Heart right ventricle (tissue), 16 donors: Measurements from ENCODE around the gene RASD2. TPM values are rescaled to one million over a fixed set of nuclear protein-coding genes. Genes with fewer than 3 reads are reported as not detected.
A peak's percentile ranks its signal among the peaks of the same experiment; 100 is the strongest.

Experiments used
- ATAC-seq, 8 donors: fragments of 200-7000 bp; cut with Tn5 transposase; one replicate each; pipeline ENCODE4 v1.9.1; 2020; ENCODE audit warnings: mild to moderate bottlenecking in 8 of 8, moderate library complexity in 8 of 8, moderate number of reproducible peaks in 1 of 8
- DNase-seq, 2 donors: peaks; one replicate each; pipeline ENCODE4 v3.0.0-alpha.2; 2020
- H3K27ac ChIP-seq, 10 donors: fragments of 200-600 bp; sonication (generic) in 2 of 10; one replicate each; pipeline versions ENCODE4 v1.5.0 to v1.8.0; 2020 to 2022; ENCODE audit warnings: mild to moderate bottlenecking in 3 of 10
- H3K27me3 ChIP-seq, 7 donors: fragments of 200-600 bp; one replicate each; pipeline ENCODE4 v1.8.0; 2021 to 2022; ENCODE audit warnings: mild to moderate bottlenecking in 2 of 7
- H3K36me3 ChIP-seq, 9 donors: fragments of 200-600 bp; sonication (generic) in 1 of 9; one replicate each; pipeline versions ENCODE4 v1.5.0 to v1.8.0; 2020 to 2022; ENCODE audit warnings: mild to moderate bottlenecking in 2 of 9
- H3K4me1 ChIP-seq, 9 donors: fragments of 200-600 bp; sonication (generic) in 1 of 9; one replicate each; pipeline versions ENCODE4 v1.5.0 to v1.8.0; 2020 to 2022; ENCODE audit warnings: mild to moderate bottlenecking in 4 of 9
- H3K4me3 ChIP-seq, 10 donors: fragments of 200-600 bp; sonication (generic) in 2 of 10; one replicate each; pipeline versions ENCODE4 v1.5.0 to v1.8.0; 2020 to 2022; ENCODE audit warnings: mild to moderate bottlenecking in 7 of 10, moderate library complexity in 2 of 10
- H3K9me3 ChIP-seq, 11 donors: fragments of 200-600 bp in 10 of 11; sonication (generic) in 2 of 11; one replicate each; pipeline versions ENCODE4 v1.5.0 to v1.8.0; 2013 to 2022; ENCODE audit warnings: mild to moderate bottlenecking in 2 of 11, control low read depth in 1 of 11, moderate library complexity in 1 of 11
- CTCF ChIP-seq, 9 donors: fragments of 200-600 bp; sonication (generic) in 2 of 9; IDR thresholded peaks; one replicate each; pipeline versions ENCODE4 v1.5.0 to v1.8.0; 2021 to 2022; ENCODE audit warnings: antibody characterized with exemption in 9 of 9, mild to moderate bottlenecking in 5 of 9, moderate library complexity in 1 of 9
- WGBS, 2 donors: extraction: QIAGEN DNeasy Blood & Tissue Kit; methylation state at CpG; one replicate each; pipeline ENCODE4 v1.1.7; 2013; ENCODE audit warnings: inconsistent platforms in 1 of 2; 5-methylcytosine and 5-hydroxymethylcytosine counted together
- intact Hi-C, 10 donors: fragments of 100-400 bp; cut with DNase I; formaldehyde crosslinking; loops; one replicate each; pipeline versions ENCODE4 v1.11.1 to v1.14.2; 2022
- polyA plus RNA-seq, 2 donors: library from polyadenylated mRNA; stranded (reverse); fragments of 200-250 nt; gene quantifications; one replicate each; pipeline ENCODE4 v1.2.3, GENCODE V29; 2013
- total RNA-seq, 10 donors: library from RNA; stranded (reverse); fragmentation: NEBNext Ultra II Directional in 3 of 10; extraction: Animal tissue kit (Norgen Biotek cat#: 25700) in 3 of 10; gene quantifications; one replicate each; pipeline versions ENCODE4 v1.2.1 to v1.2.4, GENCODE V29; 2021 to 2023
- donor health status: Arrhythmogenic right ventricular cardiomyopathy.
- donor health status: ischemic (EF 13 %, LVEDD 7.1; RV severe dilation, severe dysfunction).
- donor health status: healthy with polysubstance abuse.
- donor health status: DM: no; HTN: yes; CAD: no.
- donor health status: DM: no; HTN: no; CAD: no.
- donor health status: ischemic (EF 25% LVEDD 6.9; RV normal size, moderate dysfunction).
- donor health status: ischemic (EF 25% LVEDD 5.7; RV mildly dilated, moderate dysfunction).
- donor health status: healthy.
- donor health status: DM: yes; HTN: yes; CAD: no.
- donor health status: Ischemic cardiomyopathy.
- donor health status: ischemic (EF 35%, LVEDD 5.7; RV mildly dilated, moderate dysfunction).
- donor health status: nonischemic (EF 11% LVEDD 7.7; RV severe dilation, severe dysfunction).
- donor health status: DM: yes; HTN: yes; CAD: no.
- donor health status: PGD.
- donor health status: ischemic (EF 29% LVEDD 5.4; RV normal size, mild dysfunction).
- donor health status: nonischemic (EF 23%, LVEDD 6.1; RV moderate dilation, normal function).

RASD2 gene
- total and polyA plus RNA-seq, 12 donors: 1.4 to 9.9 (median 3.6) TPM

GRCh38 chr22:35600476-35600875 is 59.8 kb downstream of the RASD2 start:
- Histone ChIP-seq H3K4me3 (no peak overlapping the region), H3K36me3 (peaks cover 0 to 6% (median 0%) of the 10 kb centered on the region in 9 donors), H3K9me3 (no peaks in the 10 kb centered on the region), H3K27ac (peak overlapping the region in 4 of 10 donors; percentile 4 to 90 (median 57)), H3K4me1 (peaks cover 2 to 75% (median 28%) of the 10 kb centered on the region in 9 donors), H3K27me3 (no peaks in the 10 kb centered on the region)
- 75 to 76% methylated on average over 12 of the region's 12 CpGs for WGBS, 2 donors
- ATAC-seq: no peak
- no peak for TF ChIP-seq CTCF (IDR thresholded peaks at IDR 0.05)
- no peak for DNase-seq
- intact Hi-C loops: no loop called here

GRCh38 chr22:35601013-35601580 is 60.5 kb downstream of the RASD2 start:
- H3K36me3 ChIP-seq: peaks cover 0 to 6% (median 0%) of the 10 kb centered on the region in 9 donors
- intact Hi-C loops: no loop called here
- no peaks in the 10 kb centered on the region for H3K9me3 ChIP-seq
- no peak overlapping the region for H3K4me3 ChIP-seq
- no peak for TF ChIP-seq CTCF (IDR thresholded peaks at IDR 0.05)
- no peak for ATAC-seq
- WGBS, 2 donors: 96 to 97% methylated on average over 5 of the region's 5 CpGs
- no peak for DNase-seq
- H3K27me3 ChIP-seq: no peaks in the 10 kb centered on the region
- H3K27ac ChIP-seq: no peak overlapping the region
- peaks cover 2 to 75% (median 26%) of the 10 kb centered on the region in 9 donors for H3K4me1 ChIP-seq

GRCh38 chr22:35601743-35602615 is 61.3 kb downstream of the RASD2 start:
- ATAC-seq: peak in 1 of 8 donors; percentile 14
- peaks cover 0 to 10% (median 0%) of the 10 kb centered on the region in 9 donors for H3K36me3 ChIP-seq
- H3K4me1 ChIP-seq: peaks cover 7 to 83% (median 32%) of the 10 kb centered on the region in 9 donors
- H3K9me3 ChIP-seq: no peaks in the 10 kb centered on the region
- intact Hi-C loops: no loop called here
- H3K4me3 ChIP-seq: no peak overlapping the region
- TF ChIP-seq CTCF (IDR thresholded peaks at IDR 0.05): no peak
- peak overlapping the region in 4 of 10 donors; percentile 25 to 50 (median 37) for H3K27ac ChIP-seq
- H3K27me3 ChIP-seq: no peaks in the 10 kb centered on the region
- 59 to 61% methylated on average over 9 of the region's 9 CpGs for WGBS, 2 donors
- no peak for DNase-seq

Other genes with a start within 250 kb of the RASD2 start
- gene TOM1, start 240.9 kb upstream of the RASD2 start, total RNA-seq: 10 to 100 TPM; 51.1 to 72.5 (median 62.6) TPM
- gene TOM1, start 240.9 kb upstream of the RASD2 start, polyA plus RNA-seq: 10 to 100 TPM; 55.0 to 64.6 TPM
- gene HMOX1, start 159.7 kb upstream of the RASD2 start, total RNA-seq: 10 to 100 TPM in 1 of 10 donors, 1 to 10 TPM in 9; 1.6 to 68.0 (median 4.3) TPM
- 1 to 10 TPM; 3.5 to 4.9 TPM for gene HMOX1, start 159.7 kb upstream of the RASD2 start, polyA plus RNA-seq
- 10 to 100 TPM in 7 of 10 donors, 1 to 10 TPM in 3; 7.0 to 21.4 (median 11.2) TPM for gene MCM5, start 140.7 kb upstream of the RASD2 start, total RNA-seq
- gene MCM5, start 140.7 kb upstream of the RASD2 start, polyA plus RNA-seq: 10 to 100 TPM in 1 of 2 donors, 1 to 10 TPM in 1; 5.7 to 15.1 TPM
- gene MB, start 76.5 kb downstream of the RASD2 start, total RNA-seq: over 10,000 TPM in 9 of 10 donors, 1,000 to 10,000 TPM in 1; 9,966 to 22,407 (median 14,751) TPM
- over 10,000 TPM in 1 of 2 donors, 1,000 to 10,000 TPM in 1; 8,931 to 10,284 TPM for gene MB, start 76.5 kb downstream of the RASD2 start, polyA plus RNA-seq
- 10 to 100 TPM in 2 of 10 donors, 1 to 10 TPM in 8; 4.6 to 51.9 (median 8.7) TPM for gene APOL6, start 107.6 kb downstream of the RASD2 start, total RNA-seq
- 1 to 10 TPM; 1.7 to 4.0 TPM for gene APOL6, start 107.6 kb downstream of the RASD2 start, polyA plus RNA-seq
- gene APOL5, start 177.0 kb downstream of the RASD2 start, total RNA-seq: not detected
- under 1 TPM in 1 of 2 donors, not detected in 1; 0.06 TPM for gene APOL5, start 177.0 kb downstream of the RASD2 start, polyA plus RNA-seq